Endothelial cell of umbilical vein (primary cell): ENCODE measurements around the gene PSG3. TPM values are rescaled to one million over a fixed set of nuclear protein-coding genes. Genes with fewer than 3 reads are reported as not detected.
"Not testable (repeated sequence)": the region's sequence is repeated elsewhere in the genome, so short reads cannot be mapped to it uniquely, and the experiment has no call there.

ENCODE experiments used
- BruUV-seq: library from RNA; stranded (reverse); fragments of 400-500 nt; replicated peaks from 2 replicates; lab custom pipeline; 2021; lab: Mats Ljungman, UMichigan
- CTCF ChIA-PET: fragments of 300-600, 350-600 bp; sonication (Branson Sonifier 250); formaldehyde crosslinking; loops from one replicate; lab custom pipeline; 2021; ENCODE audit warnings: antibody characterized with exemption, inconsistent platforms; lab: Charles Lee
- POLR2A ChIA-PET: fragments of 300-600, 350-600 bp; sonication (Branson Sonifier 250); formaldehyde crosslinking; loops from one replicate; lab custom pipeline; 2021; ENCODE audit warnings: antibody characterized with exemption, inconsistent platforms; lab: Charles Lee
- DNase-seq: peaks from one replicate; pipeline ENCODE4 v3.0.0-alpha.2; 2011; ENCODE audit warnings: low read depth, low spot score
- FAIRE-seq: peaks from 2 replicates; lab custom pipeline; 2011; peaks lifted over from hg19 to GRCh38; lab: Jason Lieb, UNC
- H2AFZ ChIP-seq: 2 replicates; pipeline ENCODE4 v1.6.0; 2012; ENCODE audit warnings: low read depth, low read length, control low read depth, inconsistent platforms
- H3K27ac ChIP-seq: 2 replicates; pipeline ENCODE4 v1.5.1; 2011; ENCODE audit warnings: low read depth, mild to moderate bottlenecking, control low read depth, low read length, moderate library complexity; ENCODE audit not compliant: insufficient read depth
- H3K27me3 ChIP-seq, 2 experiments: 2 replicates each; pipeline versions ENCODE4 v1.6.0 to v1.6.1; 2011; ENCODE audit warnings: low read length in 2 of 2, mixed read lengths in 1 of 2; ENCODE audit not compliant: control insufficient read depth in 2 of 2, insufficient read depth in 2 of 2
- H3K36me3 ChIP-seq, 2 experiments: 2 replicates in 1 of 2; 3 replicates in 1 of 2; pipeline ENCODE4 v1.5.1; 2011; ENCODE audit warnings: low read length in 2 of 2, mild to moderate bottlenecking in 1 of 2, moderate library complexity in 1 of 2; ENCODE audit not compliant: control insufficient read depth in 2 of 2, insufficient read depth in 2 of 2; ENCODE audit errors: extremely low read depth in 1 of 2
- H3K4me1 ChIP-seq: 3 replicates; pipeline ENCODE4 v1.5.1; 2011; ENCODE audit warnings: mild to moderate bottlenecking, low read length; ENCODE audit not compliant: control insufficient read depth, insufficient read depth; ENCODE audit errors: extremely low read depth
- H3K4me2 ChIP-seq: 2 replicates; pipeline ENCODE4 v1.6.1; 2011; ENCODE audit warnings: low read length, control low read depth, mixed read lengths; ENCODE audit not compliant: insufficient read depth
- H3K4me3 ChIP-seq, 3 experiments: fragments of 200-600 bp in 1 of 3; sonication (generic), shearing (Covaris generic) in 1 of 3; replicated peaks in 1 of 3; 2 replicates each; pipeline ENCODE4 v1.5.1; 2011 to 2016; ENCODE audit warnings: control low read depth in 3 of 3, low read length in 3 of 3, mild to moderate bottlenecking in 2 of 3, inconsistent platforms in 1 of 3, low read depth in 1 of 3, moderate library complexity in 1 of 3; ENCODE audit not compliant: insufficient read depth in 1 of 3
- H3K79me2 ChIP-seq: 2 replicates; pipeline ENCODE4 v1.6.0; 2012; ENCODE audit warnings: low read length, inconsistent platforms; ENCODE audit not compliant: control insufficient read depth, insufficient read depth
- H3K9ac ChIP-seq: replicated peaks from 2 replicates; pipeline ENCODE3; 2011; ENCODE audit warnings: low read length, control low read depth; ENCODE audit not compliant: insufficient read depth; ENCODE audit errors: extremely low read depth
- H3K9me1 ChIP-seq: replicated peaks from 3 replicates; pipeline ENCODE4 v1.6.0; 2011; ENCODE audit warnings: mild to moderate bottlenecking, low read length; ENCODE audit not compliant: control insufficient read depth, insufficient read depth; ENCODE audit errors: extremely low read depth
- H3K9me3 ChIP-seq: replicated peaks from 2 replicates; pipeline ENCODE4 v1.5.1; 2012; ENCODE audit warnings: low read length, inconsistent platforms; ENCODE audit not compliant: control insufficient read depth, insufficient read depth
- H4K20me1 ChIP-seq: replicated peaks from 2 replicates; pipeline ENCODE3; 2011; ENCODE audit warnings: mild to moderate bottlenecking, low read length; ENCODE audit not compliant: control insufficient read depth, insufficient read depth; ENCODE audit errors: extremely low read depth
- dilution Hi-C: fragments of 300-500 bp; cut with MboI; formaldehyde crosslinking; loops from one replicate; pipeline ENCODE4 v1.15.0; 2019; ENCODE audit warnings: low sequenced_read_pairs; ENCODE audit not compliant: extremely low pct_ligation_motif_present
- intact Hi-C: fragments of 100-400 bp; cut with micrococcal nuclease; formaldehyde crosslinking; loops from one replicate; pipeline ENCODE4 v1.10.0; 2022
- polyA plus RNA-seq, 4 experiments: library from polyadenylated mRNA; depleted of rRNA in 3 of 4; stranded (reverse) in 3 of 4; unstranded in 1 of 4; fragments of >200 nt; gene quantifications; 2 replicates each; pipeline versions ENCODE4 v1.2.1 to v1.2.3, GENCODE V29; 2011 to 2012; ENCODE audit warnings: missing spikeins in 1 of 4
- total RNA-seq: library from RNA; stranded (reverse); gene quantifications from 2 replicates; pipeline ENCODE4 v1.2.3, GENCODE V29; 2021
- TF ChIP-seq, protein P1 (sequence below), 2 donors: IDR thresholded peaks; 1 replicate in 1 of 2; 2 replicates in 1 of 2; pipeline ENCODE4 v1.5.1; 2011; ENCODE audit warnings: low read length in 2 of 2, mild to moderate bottlenecking in 2 of 2, moderate library complexity in 2 of 2, control low read depth in 1 of 2, inconsistent platforms in 1 of 2, low read depth in 1 of 2; ENCODE audit not compliant: insufficient read depth in 1 of 2; ENCODE audit errors: extremely low read depth in 1 of 2

The PSG3 gene
- total and polyA plus RNA-seq, 2 donors (not counting 3 experiments of a cell fraction or from before 2014, with no cell fraction given) = not detected

DNA sequence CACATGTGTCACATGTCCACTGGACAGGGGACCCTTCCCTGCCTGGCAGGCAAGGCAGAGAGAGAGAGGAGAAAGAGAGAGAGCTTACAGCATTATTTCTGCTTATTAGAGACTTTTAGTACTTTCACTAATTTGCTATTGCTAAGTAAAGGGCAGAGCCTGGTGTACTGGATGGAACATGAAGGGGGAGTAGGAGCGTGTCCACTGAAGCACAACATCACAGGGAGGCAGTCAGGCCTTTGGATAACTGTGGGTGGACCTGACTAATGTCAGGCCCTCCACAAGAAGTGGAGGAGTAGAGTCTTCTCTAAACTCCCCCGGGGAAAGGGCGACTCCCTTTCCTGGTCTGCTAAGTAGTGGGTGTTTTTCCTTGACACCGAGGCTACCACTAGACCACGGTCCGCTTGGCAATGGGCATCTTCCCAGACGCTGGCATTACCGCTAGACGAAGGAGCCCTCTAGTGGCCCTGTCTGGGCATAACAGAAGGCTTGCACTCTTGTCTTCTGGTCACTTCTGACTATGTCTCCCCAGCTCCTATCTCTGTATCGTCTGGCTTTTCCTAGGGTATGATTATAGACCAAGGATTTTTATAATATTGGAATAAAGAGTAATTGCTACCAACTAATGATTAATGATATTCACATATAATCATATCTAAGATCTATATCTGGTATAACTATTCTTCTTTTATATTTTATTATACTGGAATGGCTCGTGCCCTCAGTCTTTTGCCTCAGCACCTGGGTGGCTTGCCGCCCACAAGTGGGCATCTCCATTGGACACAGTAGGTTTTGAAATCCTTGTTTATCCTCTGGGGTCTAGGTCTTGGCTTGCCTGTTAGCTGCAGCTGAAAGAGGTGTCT lies 36.7 kb upstream of the PSG3 start:
- POLR2A ChIA-PET, H3K9me3 ChIP-seq, DNase-seq, H2AFZ ChIP-seq, H3K4me1 ChIP-seq, FAIRE-seq, H3K36me3 ChIP-seq, H3K4me3 ChIP-seq, H3K27ac ChIP-seq, H3K4me2 ChIP-seq, BruUV-seq, dilution Hi-C loops, H3K9ac ChIP-seq, H3K27me3 ChIP-seq, CTCF ChIA-PET, H3K79me2 ChIP-seq, H3K9me1 ChIP-seq, H4K20me1 ChIP-seq: not testable (repeated sequence)
- intact Hi-C loops = loop anchor here (2.0 kb wide), 1 partner anchor 170 kb away; no protein-coding TSS in a partner anchor
- TF ChIP-seq, protein P1, sequence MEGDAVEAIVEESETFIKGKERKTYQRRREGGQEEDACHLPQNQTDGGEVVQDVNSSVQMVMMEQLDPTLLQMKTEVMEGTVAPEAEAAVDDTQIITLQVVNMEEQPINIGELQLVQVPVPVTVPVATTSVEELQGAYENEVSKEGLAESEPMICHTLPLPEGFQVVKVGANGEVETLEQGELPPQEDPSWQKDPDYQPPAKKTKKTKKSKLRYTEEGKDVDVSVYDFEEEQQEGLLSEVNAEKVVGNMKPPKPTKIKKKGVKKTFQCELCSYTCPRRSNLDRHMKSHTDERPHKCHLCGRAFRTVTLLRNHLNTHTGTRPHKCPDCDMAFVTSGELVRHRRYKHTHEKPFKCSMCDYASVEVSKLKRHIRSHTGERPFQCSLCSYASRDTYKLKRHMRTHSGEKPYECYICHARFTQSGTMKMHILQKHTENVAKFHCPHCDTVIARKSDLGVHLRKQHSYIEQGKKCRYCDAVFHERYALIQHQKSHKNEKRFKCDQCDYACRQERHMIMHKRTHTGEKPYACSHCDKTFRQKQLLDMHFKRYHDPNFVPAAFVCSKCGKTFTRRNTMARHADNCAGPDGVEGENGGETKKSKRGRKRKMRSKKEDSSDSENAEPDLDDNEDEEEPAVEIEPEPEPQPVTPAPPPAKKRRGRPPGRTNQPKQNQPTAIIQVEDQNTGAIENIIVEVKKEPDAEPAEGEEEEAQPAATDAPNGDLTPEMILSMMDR (IDR thresholded peaks at IDR 0.05; ENCODE audit: extremely low read depth in 1 of 2, insufficient read depth in 1 of 2, low read depth in 1 of 2, low read length in 2 of 2) = peak; percentile 31 to 42

DNA sequence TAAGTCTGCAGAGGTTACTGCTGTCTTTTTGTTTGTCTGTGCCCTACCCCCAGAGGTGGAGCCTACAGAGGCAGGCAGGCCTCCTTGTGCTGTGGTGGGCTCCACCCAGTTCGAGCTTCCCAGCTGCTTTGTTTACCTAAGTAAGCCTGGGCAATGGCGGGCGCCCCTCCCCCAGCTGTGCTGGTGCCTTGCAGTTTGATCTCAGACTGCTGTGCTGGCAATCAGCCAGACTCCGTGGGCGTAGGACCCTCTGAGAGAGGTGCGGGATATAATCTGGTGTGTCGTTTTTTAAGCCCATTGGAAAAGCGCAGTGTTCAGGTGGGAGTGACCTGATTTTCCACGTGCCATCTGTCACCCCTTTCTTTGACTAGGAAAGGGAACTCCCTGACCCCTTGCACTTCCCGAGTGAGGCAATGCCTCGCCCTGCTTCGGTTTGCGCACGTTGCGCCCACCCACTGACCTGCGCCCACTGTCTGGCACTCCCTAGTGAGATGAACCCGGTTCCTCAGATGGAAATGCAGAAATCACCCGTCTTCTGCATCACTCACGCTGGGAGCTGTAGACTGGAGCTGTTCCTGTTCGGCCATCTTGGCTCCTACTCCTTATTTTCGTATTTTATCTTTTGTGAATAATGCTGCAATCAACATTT lies 34.4 kb upstream of the PSG3 start:
- H3K36me3 ChIP-seq, H3K4me1 ChIP-seq, H3K27ac ChIP-seq, H3K4me2 ChIP-seq, H3K9ac ChIP-seq, H3K4me3 ChIP-seq, BruUV-seq, intact Hi-C loops, DNase-seq, H4K20me1 ChIP-seq, POLR2A ChIA-PET, CTCF ChIA-PET, H3K9me1 ChIP-seq, H3K79me2 ChIP-seq, H3K9me3 ChIP-seq, H3K27me3 ChIP-seq, H2AFZ ChIP-seq, FAIRE-seq, dilution Hi-C loops: not testable (repeated sequence)

DNA sequence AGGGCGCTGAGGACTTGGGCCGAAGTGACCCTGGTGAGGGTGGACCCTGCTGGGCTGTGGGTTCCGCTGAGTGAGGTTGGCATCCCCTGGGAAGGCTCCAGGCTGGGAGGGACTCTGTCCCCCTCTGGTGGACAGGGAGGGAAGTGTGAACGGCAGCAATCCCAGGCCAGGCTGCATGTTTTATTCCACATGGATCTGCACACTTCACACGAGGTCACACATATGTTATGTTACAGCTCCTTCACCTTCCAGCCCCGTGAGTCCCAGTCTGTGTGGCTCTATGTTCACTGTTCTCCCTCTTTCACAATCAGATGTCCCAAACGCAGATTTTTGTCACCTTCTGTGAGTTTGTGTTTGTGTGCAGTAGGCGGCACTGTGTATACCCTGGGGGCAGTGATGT lies 27.0 kb upstream of the PSG3 start:
- H3K9me3 ChIP-seq, H3K36me3 ChIP-seq, H3K4me2 ChIP-seq, H3K79me2 ChIP-seq, BruUV-seq, H3K27me3 ChIP-seq, H3K9ac ChIP-seq, H3K9me1 ChIP-seq, FAIRE-seq, H3K27ac ChIP-seq, H2AFZ ChIP-seq, DNase-seq, H3K4me1 ChIP-seq, H4K20me1 ChIP-seq, POLR2A ChIA-PET, H3K4me3 ChIP-seq, CTCF ChIA-PET, dilution Hi-C loops: not testable (repeated sequence)
- intact Hi-C loops = loop anchor here (10.0 kb wide), 1 partner anchor 73 kb away; no protein-coding TSS in a partner anchor
